A673 (cell line): Measurements from ENCODE around the gene CTTNBP2. TPM values are rescaled to one million over a fixed set of nuclear protein-coding genes. Genes with fewer than 3 reads are reported as not detected.

Experiments used
- BruUV-seq: library from RNA; stranded (reverse); fragments of 400-500 nt; replicated peaks from 2 replicates; lab custom pipeline; 2021; lab: Mats Ljungman, UMichigan
- CTCF ChIA-PET: fragments of 300-600 bp; sonication (Branson Sonifier 250); formaldehyde crosslinking; loops from one replicate; lab custom pipeline; 2022; ENCODE audit warnings: antibody characterized with exemption; lab: Charles Lee
- POLR2A ChIA-PET: fragments of 300-600 bp; sonication (Branson Sonifier 250); formaldehyde crosslinking; loops from one replicate; lab custom pipeline; 2022; ENCODE audit warnings: antibody characterized with exemption; ENCODE audit not compliant: low non-redundant PET; lab: Charles Lee
- DNase-seq: peaks from one replicate; pipeline ENCODE4 v3.0.0-alpha.2; 2015; ENCODE audit warnings: low spot score
- H3K27ac ChIP-seq: fragments of 200-600 bp; sonication (generic); 2 replicates; pipeline ENCODE4 v1.5.1; 2016; ENCODE audit warnings: mixed run types, low read depth, mild to moderate bottlenecking, mixed read lengths, antibody characterized with exemption, low read length; ENCODE audit not compliant: poor library complexity, severe bottlenecking
- H3K27me3 ChIP-seq: fragments of 200-600 bp; sonication (generic); replicated peaks from 2 replicates; pipeline ENCODE4 v1.6.1; 2017; ENCODE audit warnings: mixed run types, low read depth, mild to moderate bottlenecking, mixed read lengths, antibody characterized with exemption, low read length; ENCODE audit not compliant: insufficient read depth, poor library complexity
- H3K36me3 ChIP-seq: fragments of 200-600 bp; sonication (generic); 2 replicates; pipeline ENCODE4 v1.6.1; 2016; ENCODE audit warnings: mixed run types, mild to moderate bottlenecking, mixed read lengths, antibody characterized with exemption, low read length; ENCODE audit not compliant: insufficient read depth, poor library complexity, severe bottlenecking
- H3K4me1 ChIP-seq: fragments of 200-600 bp; sonication (generic); 2 replicates; pipeline ENCODE4 v1.6.1; 2017; ENCODE audit warnings: mixed run types, mild to moderate bottlenecking, mixed read lengths, antibody characterized with exemption, low read length; ENCODE audit not compliant: insufficient read depth, poor library complexity, severe bottlenecking
- H3K4me3 ChIP-seq: fragments of 200-600 bp; sonication (generic); 2 replicates; pipeline ENCODE4 v1.5.1; 2016; ENCODE audit warnings: low read depth, mixed run types, mild to moderate bottlenecking, mixed read lengths, low read length; ENCODE audit not compliant: poor library complexity, severe bottlenecking
- H3K9me3 ChIP-seq: fragments of 200-600 bp; sonication (generic); 2 replicates; pipeline ENCODE4 v1.6.1; 2016; ENCODE audit warnings: mixed run types, low read depth, mild to moderate bottlenecking, mixed read lengths, antibody characterized with exemption, low read length; ENCODE audit not compliant: poor library complexity, severe bottlenecking
- CTCF ChIP-seq: fragments of 300-800, 200-600 bp; sonication (generic); conservative IDR thresholded peaks from 2 replicates; pipeline ENCODE4 v1.5.1; 2017; ENCODE audit warnings: low read depth, mild to moderate bottlenecking, antibody characterized with exemption, low read length, moderate library complexity, mixed read lengths
- EZH2 ChIP-seq: fragments of 200-600 bp; sonication (generic); IDR thresholded peaks from 2 replicates; pipeline ENCODE4 v1.6.1; 2017; ENCODE audit warnings: borderline replicate concordance, low read depth, mild to moderate bottlenecking, mixed read lengths, antibody characterized with exemption, low read length; ENCODE audit not compliant: poor library complexity, severe bottlenecking
- intact Hi-C: fragments of 100-400 bp; cut with micrococcal nuclease; formaldehyde crosslinking; loops from one replicate; pipeline ENCODE4 v1.10.0; 2022; ENCODE audit not compliant: unreplicated experiment
- total RNA-seq: library from RNA; stranded (reverse); gene quantifications from 2 replicates; pipeline ENCODE4 v1.2.3, GENCODE V29; 2021

The CTTNBP2 gene
- total RNA-seq, 1 experiment from 2014 or later = 21.8 TPM

DNA sequence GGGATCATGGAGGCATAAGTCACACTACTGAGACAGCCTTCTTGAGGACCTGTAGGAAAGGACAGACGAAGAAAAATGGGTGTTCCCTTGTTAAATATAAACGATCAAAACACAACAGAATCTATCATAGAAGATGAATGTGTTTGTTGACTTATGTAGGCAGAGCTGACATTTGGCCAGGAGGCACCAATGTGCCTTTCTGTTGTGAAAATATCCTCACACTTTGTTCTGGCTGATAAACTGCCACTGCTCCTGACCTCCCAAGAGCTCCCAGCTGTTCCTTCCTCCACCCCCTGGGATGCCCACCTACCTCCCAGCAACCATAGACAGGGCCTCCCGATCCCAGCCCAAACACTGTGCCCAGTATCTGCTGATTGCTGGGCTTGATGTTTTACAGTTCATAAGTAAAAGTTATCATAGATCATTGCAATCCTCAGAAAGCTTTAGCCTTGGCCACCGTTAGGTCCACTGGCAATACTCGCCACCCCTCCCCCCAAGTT, 116.6 kb downstream of the CTTNBP2 start:
- TF ChIP-seq CTCF (no peak), EZH2 (no peak)
- no peaks in the 10 kb centered on the region for H3K27me3 ChIP-seq
- H3K4me3 ChIP-seq = no peak overlapping the region
- peaks cover 6% of the 10 kb centered on the region for H3K36me3 ChIP-seq
- POLR2A ChIA-PET = no interaction called here
- no peak for DNase-seq
- CTCF ChIA-PET = no interaction called here
- intact Hi-C loops = loop anchor here (10.0 kb wide), 1 partner anchor 188 kb away; no protein-coding TSS in a partner anchor
- H3K4me1 ChIP-seq = no peaks in the 10 kb centered on the region
- H3K9me3 ChIP-seq = no peaks in the 10 kb centered on the region
- BruUV-seq = no TSS peak
- no peak overlapping the region for H3K27ac ChIP-seq

DNA sequence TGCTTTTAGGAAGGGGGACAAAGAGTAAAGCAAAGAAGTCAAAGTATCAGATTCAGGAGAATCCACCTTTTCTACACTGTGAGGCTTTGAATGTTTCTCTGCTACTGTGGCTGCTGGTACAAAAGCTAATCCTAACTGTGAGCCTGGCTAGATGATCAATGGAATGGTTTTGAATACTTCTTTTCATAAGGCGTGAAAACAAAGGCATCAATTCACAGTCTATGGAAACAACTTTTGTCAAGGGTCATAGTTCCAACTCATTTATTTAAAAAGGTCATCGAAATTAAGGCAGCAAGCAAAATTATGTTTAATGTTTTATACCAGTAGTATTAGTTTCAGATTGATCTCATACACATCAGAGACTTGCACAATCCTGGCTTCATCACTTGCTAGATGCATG, 118.1 kb downstream of the CTTNBP2 start:
- Histone ChIP-seq H3K27me3 (no peaks in the 10 kb centered on the region), H3K27ac (no peak overlapping the region), H3K4me3 (no peak overlapping the region), H3K9me3 (no peaks in the 10 kb centered on the region), H3K36me3 (no peaks in the 10 kb centered on the region), H3K4me1 (peaks cover 14% of the 10 kb centered on the region)
- intact Hi-C loops = loop anchor here (10.0 kb wide), 1 partner anchor 190 kb away; no protein-coding TSS in a partner anchor
- POLR2A ChIA-PET = no interaction called here
- no TSS peak for BruUV-seq
- no peak for DNase-seq
- CTCF ChIA-PET = no interaction called here
- TF ChIP-seq CTCF (no peak), EZH2 (no peak)

- no peak for DNase-seq
- Histone ChIP-seq H3K4me1 (peaks cover 15% of the 10 kb centered on the region), H3K9me3 (no peaks in the 10 kb centered on the region), H3K27me3 (no peaks in the 10 kb centered on the region), H3K4me3 (no peak overlapping the region), H3K36me3 (no peaks in the 10 kb centered on the region), H3K27ac (no peak overlapping the region)
- ChIA-PET POLR2A (no interaction called here), CTCF (interaction anchor here (0.7 kb wide), 1 partner anchor 261 kb away, joined by 3 read pairs; no protein-coding TSS in a partner anchor)
- intact Hi-C loops = loop anchor here (2.0 to 10.0 kb wide), 6 partner anchors 121 to 446 kb away; partner anchors contain the start of gene CTTNBP2
- BruUV-seq = no TSS peak
- TF ChIP-seq EZH2 = no peak
- no peak for TF ChIP-seq CTCF
Measured at GRCh38 chr7:117751775-117752174, 121.5 kb downstream of the CTTNBP2 start.
